SK-N-SH (cell line): ENCODE data around the gene CALN1. TPM values are rescaled to one million over a fixed set of nuclear protein-coding genes. Genes with fewer than 3 reads are reported as not detected.

ENCODE experiments used
- CTCF ChIA-PET: fragments of 300-600, 350-600 bp; formaldehyde crosslinking; extraction: SDS; loops from one replicate; lab custom pipeline; 2021; lab: Yijun Ruan, JAX
- POLR2A ChIA-PET: fragments of 350-600 bp; sonication (Branson Sonifier 250); formaldehyde crosslinking; extraction: SDS; loops from one replicate; lab custom pipeline; 2020; ENCODE audit warnings: antibody characterized with exemption, inconsistent platforms; lab: Yijun Ruan, JAX
- DNase-seq: peaks from one replicate; pipeline ENCODE4 v3.0.0; 2012
- H2AFZ ChIP-seq: fragments of 200-600 bp; sonication (generic); 2 replicates; pipeline ENCODE4 v1.8.1; 2016; ENCODE audit warnings: antibody characterized with exemption, mild to moderate bottlenecking, low read depth
- H3F3A ChIP-seq: fragments of 200-600 bp; sonication (generic); replicated peaks from 2 replicates; pipeline ENCODE3; 2016; ENCODE audit warnings: antibody characterized with exemption, mild to moderate bottlenecking; ENCODE audit not compliant: insufficient read depth
- H3K27ac ChIP-seq, 2 experiments: fragments of 200-500 bp in 1 of 2; fragments of 200-600 bp in 1 of 2; sonication (Bioruptor generic) in 1 of 2; sonication (generic), shearing (Covaris generic) in 1 of 2; 2 replicates each; pipeline versions ENCODE4 v1.5.1 to v1.6.1; 2014 to 2016; ENCODE audit warnings: low read depth in 2 of 2, inconsistent platforms in 1 of 2, low read length in 1 of 2, mild to moderate bottlenecking in 1 of 2, mixed read lengths in 1 of 2
- H3K27me3 ChIP-seq: fragments of 200-600 bp; sonication (generic), shearing (Covaris generic); 2 replicates; pipeline ENCODE4 v1.6.1; 2016; ENCODE audit warnings: mixed run types; ENCODE audit not compliant: insufficient read depth
- H3K36me3 ChIP-seq, 2 experiments: fragments of 200-500 bp in 1 of 2; fragments of 200-600 bp in 1 of 2; sonication (Bioruptor generic) in 1 of 2; sonication (generic) in 1 of 2; replicated peaks in 1 of 2; 2 replicates each; pipeline versions ENCODE3 to v1.5.1; 2014 to 2016; ENCODE audit warnings: low read length in 1 of 2, mild to moderate bottlenecking in 1 of 2; ENCODE audit not compliant: insufficient read depth in 2 of 2, control insufficient read depth in 1 of 2
- H3K4me1 ChIP-seq, 2 experiments: fragments of 200-500 bp in 1 of 2; fragments of 200-600 bp in 1 of 2; sonication (Bioruptor generic) in 1 of 2; sonication (generic), shearing (Covaris generic) in 1 of 2; 2 replicates each; pipeline versions ENCODE4 v1.5.1 to v1.6.1; 2014 to 2016; ENCODE audit warnings: low read depth in 1 of 2, low read length in 1 of 2, mixed run types in 1 of 2; ENCODE audit not compliant: insufficient read depth in 2 of 2, control insufficient read depth in 1 of 2
- H3K4me2 ChIP-seq: fragments of 200-600 bp; sonication (generic), shearing (Covaris generic); 2 replicates; pipeline ENCODE4 v1.6.1; 2017; ENCODE audit warnings: mixed run types
- H3K4me3 ChIP-seq, 2 experiments: fragments of 200-500 bp in 1 of 2; fragments of 200-600 bp in 1 of 2; sonication (Bioruptor generic) in 1 of 2; sonication (generic), shearing (Covaris generic) in 1 of 2; 2 replicates each; pipeline versions ENCODE4 v1.5.1 to v1.8.1; 2014 to 2016; ENCODE audit warnings: low read depth in 2 of 2, inconsistent platforms in 1 of 2, low read length in 1 of 2, mild to moderate bottlenecking in 1 of 2, mixed read lengths in 1 of 2, moderate library complexity in 1 of 2
- H3K79me2 ChIP-seq: fragments of 200-600 bp; sonication (generic); 2 replicates; pipeline ENCODE4 v1.8.1; 2017; ENCODE audit warnings: mild to moderate bottlenecking; ENCODE audit not compliant: insufficient read depth
- H3K9ac ChIP-seq: fragments of 200-600 bp; sonication (generic); 2 replicates; pipeline ENCODE4 v1.6.1; 2017; ENCODE audit warnings: mixed run types
- H3K9me2 ChIP-seq: fragments of 200-600 bp; sonication (generic); 2 replicates; pipeline ENCODE4 v1.6.1; 2017; ENCODE audit warnings: mixed run types
- H3K9me3 ChIP-seq: fragments of 200-600 bp; sonication (generic); 2 replicates; pipeline ENCODE4 v1.6.1; 2017; ENCODE audit warnings: mixed run types, mild to moderate bottlenecking, moderate library complexity
- H4K20me1 ChIP-seq: fragments of 200-600 bp; sonication (generic); 2 replicates; pipeline ENCODE4 v1.6.1; 2017; ENCODE audit warnings: mild to moderate bottlenecking, mixed run types; ENCODE audit not compliant: insufficient read depth
- CTCF ChIP-seq: fragments of 200-600 bp; sonication (generic); IDR thresholded peaks from 2 replicates; pipeline ENCODE4 v1.6.1; 2017; ENCODE audit warnings: antibody characterized with exemption, mild to moderate bottlenecking, moderate library complexity
- EZH2phosphoT487 ChIP-seq: fragments of 200-600 bp; sonication (generic); IDR thresholded peaks from 2 replicates; pipeline ENCODE4 v1.6.1; 2017; ENCODE audit warnings: low read depth, mixed run types, mild to moderate bottlenecking, antibody characterized with exemption, moderate library complexity, borderline replicate concordance
- FOXJ3 ChIP-seq: sonication (generic); formaldehyde crosslinking; IDR thresholded peaks from 2 replicates; pipeline ENCODE4 v1.5.1; 2020; ENCODE audit warnings: mild to moderate bottlenecking, missing genetic modification reagents
- FOXM1 ChIP-seq: IDR thresholded peaks from 2 replicates; pipeline ENCODE4 v1.4.0; 2012; ENCODE audit warnings: low read depth, mild to moderate bottlenecking
- GABPA ChIP-seq: IDR thresholded peaks from 2 replicates; pipeline ENCODE4 v1.4.0; 2012; ENCODE audit warnings: low read depth, mild to moderate bottlenecking
- GATA2 ChIP-seq: sonication (generic); formaldehyde crosslinking; IDR thresholded peaks from 2 replicates; pipeline ENCODE4 v1.5.0; 2020; ENCODE audit warnings: mild to moderate bottlenecking, missing genetic modification reagents
- MEF2A ChIP-seq: IDR thresholded peaks from 2 replicates; pipeline ENCODE4 v1.4.0; 2012; ENCODE audit warnings: low read depth, borderline replicate concordance
- MXI1 ChIP-seq: IDR thresholded peaks from 2 replicates; pipeline ENCODE4 v1.6.1; 2012; ENCODE audit warnings: mild to moderate bottlenecking, low read depth, low read length, improper control_type of control experiment
- NFIC ChIP-seq: IDR thresholded peaks from 2 replicates; pipeline ENCODE4 v1.4.0; 2012; ENCODE audit warnings: borderline replicate concordance
- POLR2AphosphoS5 ChIP-seq: IDR thresholded peaks from 2 replicates; pipeline ENCODE4 v1.6.1; 2012; ENCODE audit warnings: low read depth, low read length
- SMC3 ChIP-seq: IDR thresholded peaks from 2 replicates; pipeline ENCODE4 v1.6.1; 2012; ENCODE audit warnings: low read depth, low read length, improper control_type of control experiment
- TAF1 ChIP-seq: IDR thresholded peaks from 2 replicates; pipeline ENCODE4 v1.6.1; 2012; ENCODE audit warnings: low read depth, mild to moderate bottlenecking, low read length, moderate library complexity, borderline replicate concordance
- TCF12 ChIP-seq: IDR thresholded peaks from 2 replicates; pipeline ENCODE4 v1.4.0; 2012
- ZBTB33 ChIP-seq: IDR thresholded peaks from 2 replicates; pipeline ENCODE4 v1.4.0; 2012; ENCODE audit warnings: low read depth, borderline replicate concordance
- WGBS: methylation state at CpG from one replicate; pipeline ENCODE4 v1.1.6; 2017; ENCODE audit warnings: low lambda C conversion rate; 5-methylcytosine and 5-hydroxymethylcytosine counted together
- polyA plus RNA-seq, 3 experiments: library from polyadenylated mRNA; depleted of rRNA; stranded (reverse); fragments of >200 nt; gene quantifications; 2 replicates each; pipeline ENCODE4 v1.2.3, GENCODE V29; 2012
- TF ChIP-seq, protein P1 (sequence below): IDR thresholded peaks from 2 replicates; pipeline ENCODE4 v1.4.0; 2012; ENCODE audit warnings: low read depth
- TF ChIP-seq, protein P2 (sequence below): fragments of 150-350 bp; IDR thresholded peaks from 2 replicates; pipeline ENCODE4 v1.6.1; 2017; ENCODE audit warnings: antibody characterized with exemption, low read length, low read depth, borderline replicate concordance
- TF ChIP-seq, protein P3 (sequence below): fragments of 150-350 bp; IDR thresholded peaks from 2 replicates; pipeline ENCODE4 v1.6.1; 2016; ENCODE audit warnings: mild to moderate bottlenecking, low read depth, low read length

The CALN1 gene
- polyA plus RNA-seq, 1 of the 3 experiments (the other 2 are of a cell fraction), result not detected

DNA sequence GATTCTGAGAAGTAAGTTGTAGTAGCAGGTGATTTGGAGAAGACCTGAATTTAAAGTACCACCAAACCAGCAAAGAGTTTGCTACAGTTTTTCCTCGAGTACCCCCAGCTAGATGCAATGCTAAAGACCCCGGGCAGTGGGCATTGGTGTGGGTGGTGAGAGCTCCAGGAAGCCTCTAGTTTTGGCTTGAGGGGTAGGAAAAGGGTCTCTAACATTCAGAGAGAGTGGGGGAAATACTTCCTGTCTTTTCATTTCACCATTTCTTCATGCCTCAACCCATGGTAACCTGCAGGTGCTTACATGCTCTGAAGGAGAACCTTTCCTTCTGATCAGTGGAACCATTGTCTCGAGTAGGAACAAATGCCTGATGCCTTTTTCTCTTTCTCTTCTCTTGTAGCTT, 352.2 kb downstream of the CALN1 start:
- Histone ChIP-seq H3K27ac (no peak overlapping the region), H3K9me3 (peaks cover 10% of the 10 kb centered on the region; the same call in 1 of the 2 replicates), H3K4me3 (no peak overlapping the region), H3K9ac (no peak overlapping the region), H3F3A (no peaks in the 10 kb centered on the region), H3K4me2 (no peak overlapping the region), H4K20me1 (no peaks in the 10 kb centered on the region), H3K4me1 (no peaks in the 10 kb centered on the region)
- POLR2A ChIA-PET, result no interaction called here
- CTCF ChIA-PET, result interaction anchor here (1.1 kb wide), 2 partner anchors 15 to 434 kb away, joined by 3 read pairs; no protein-coding TSS in a partner anchor
- DNase-seq, result no peak
- TF ChIP-seq NFIC, result no peak
- TF ChIP-seq SMC3, result no peak
- TF ChIP-seq MEF2A, result no peak
- TF ChIP-seq, protein P1, sequence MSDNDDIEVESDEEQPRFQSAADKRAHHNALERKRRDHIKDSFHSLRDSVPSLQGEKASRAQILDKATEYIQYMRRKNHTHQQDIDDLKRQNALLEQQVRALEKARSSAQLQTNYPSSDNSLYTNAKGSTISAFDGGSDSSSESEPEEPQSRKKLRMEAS, result no peak
- TF ChIP-seq, protein P2, sequence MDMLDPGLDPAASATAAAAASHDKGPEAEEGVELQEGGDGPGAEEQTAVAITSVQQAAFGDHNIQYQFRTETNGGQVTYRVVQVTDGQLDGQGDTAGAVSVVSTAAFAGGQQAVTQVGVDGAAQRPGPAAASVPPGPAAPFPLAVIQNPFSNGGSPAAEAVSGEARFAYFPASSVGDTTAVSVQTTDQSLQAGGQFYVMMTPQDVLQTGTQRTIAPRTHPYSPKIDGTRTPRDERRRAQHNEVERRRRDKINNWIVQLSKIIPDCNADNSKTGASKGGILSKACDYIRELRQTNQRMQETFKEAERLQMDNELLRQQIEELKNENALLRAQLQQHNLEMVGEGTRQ, result no peak
- TF ChIP-seq MXI1, result no peak
- TF ChIP-seq, all 33 proteins: peak for 0
- WGBS, result 0% methylated on average over 3 of the region's 3 CpGs
- no peaks in the 10 kb centered on the region for H3K36me3 ChIP-seq
- H2AFZ ChIP-seq, result no peak overlapping the region
- H3K79me2 ChIP-seq, result no peaks in the 10 kb centered on the region
- H3K27me3 ChIP-seq, result no peaks in the 10 kb centered on the region
- no peaks in the 10 kb centered on the region for H3K9me2 ChIP-seq

DNA sequence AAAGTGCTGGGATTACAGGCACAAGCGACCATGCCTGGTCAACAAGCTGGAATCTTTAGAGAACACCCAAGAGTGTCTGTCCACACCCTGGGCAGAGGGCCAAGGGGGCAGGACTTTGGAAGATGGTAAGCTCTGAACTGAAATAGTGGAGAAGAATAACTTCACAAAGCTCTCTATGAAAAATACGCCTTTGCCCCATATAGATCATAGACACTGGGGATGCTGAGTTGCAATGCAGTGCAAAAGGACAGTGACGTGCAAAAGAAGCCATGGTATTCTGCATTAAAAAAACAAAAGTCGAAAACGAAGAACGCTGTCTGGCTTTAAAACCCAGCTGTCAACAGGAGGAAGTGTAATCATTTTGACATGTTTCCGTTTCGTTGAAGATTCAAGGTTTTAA, 353.6 kb downstream of the CALN1 start:
- Histone ChIP-seq H4K20me1 (no peaks in the 10 kb centered on the region), H3K9ac (no peak overlapping the region), H3K4me1 (no peaks in the 10 kb centered on the region), H3K4me2 (no peak overlapping the region), H3K79me2 (no peaks in the 10 kb centered on the region), H3K36me3 (no peaks in the 10 kb centered on the region), H3K9me3 (peaks cover 10% of the 10 kb centered on the region; the same call in 1 of the 2 replicates), H3K27ac (no peak overlapping the region), H3K4me3 (no peak overlapping the region), H2AFZ (no peak overlapping the region), H3K27me3 (no peaks in the 10 kb centered on the region), H3K9me2 (no peaks in the 10 kb centered on the region), H3F3A (no peaks in the 10 kb centered on the region)
- POLR2A ChIA-PET, result no interaction called here
- no peak for DNase-seq
- CTCF ChIA-PET, result no interaction called here
- TF ChIP-seq FOXJ3 (CRISPR knock-in tag) (no peak), NFIC (no peak), ZBTB33 (no peak), EZH2phosphoT487 (no peak), TCF12 (no peak), CTCF (no peak), FOXM1 (no peak), GABPA (no peak), TAF1 (no peak), POLR2AphosphoS5 (no peak), MXI1 (no peak), GATA2 (CRISPR knock-in tag) (no peak)
- TF ChIP-seq, protein P3, sequence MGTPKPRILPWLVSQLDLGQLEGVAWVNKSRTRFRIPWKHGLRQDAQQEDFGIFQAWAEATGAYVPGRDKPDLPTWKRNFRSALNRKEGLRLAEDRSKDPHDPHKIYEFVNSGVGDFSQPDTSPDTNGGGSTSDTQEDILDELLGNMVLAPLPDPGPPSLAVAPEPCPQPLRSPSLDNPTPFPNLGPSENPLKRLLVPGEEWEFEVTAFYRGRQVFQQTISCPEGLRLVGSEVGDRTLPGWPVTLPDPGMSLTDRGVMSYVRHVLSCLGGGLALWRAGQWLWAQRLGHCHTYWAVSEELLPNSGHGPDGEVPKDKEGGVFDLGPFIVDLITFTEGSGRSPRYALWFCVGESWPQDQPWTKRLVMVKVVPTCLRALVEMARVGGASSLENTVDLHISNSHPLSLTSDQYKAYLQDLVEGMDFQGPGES, result no peak
- 6% methylated on average over 8 of the region's 8 CpGs for WGBS
